LNCAP (cell line): ENCODE data around the gene PARP2.

Source experiments
- CTCF ChIP-seq: fragments of 450-650 bp; IDR thresholded peaks from 2 replicates; pipeline ENCODE4 v1.5.1; 2017; ENCODE audit warnings: mild to moderate bottlenecking

The PARP2 gene

GRCh38 chr14:20379743-20380142 is 36.3 kb downstream of the PARP2 start:
- TF ChIP-seq CTCF = no peak

GRCh38 chr14:20380681-20381080 is 37.2 kb downstream of the PARP2 start:
- TF ChIP-seq CTCF = no peak

GRCh38 chr14:20381341-20381740 is 37.9 kb downstream of the PARP2 start:
- no peak for TF ChIP-seq CTCF

GRCh38 chr14:20382526-20382925 is 39.1 kb downstream of the PARP2 start:
- TF ChIP-seq CTCF = no peak

GRCh38 chr14:20383032-20383431 is 39.6 kb downstream of the PARP2 start:
- TF ChIP-seq CTCF = no peak

- no peak for TF ChIP-seq CTCF
These were observed 40.2 kb downstream of the PARP2 start for GRCh38 chr14:20383636-20384035.

GRCh38 chr14:20384321-20384720 is 40.9 kb downstream of the PARP2 start:
- no peak for TF ChIP-seq CTCF

GRCh38 chr14:20384886-20385285 is 41.5 kb downstream of the PARP2 start:
- TF ChIP-seq CTCF = no peak
